ENCODE data around the gene MICALL2. TPM values are rescaled to one million over a fixed set of nuclear protein-coding genes. Genes with fewer than 3 reads are reported as not detected.

MICALL2 gene
- total and polyA plus RNA-seq, 4 donors = 41.7 to 346 (median 64.0) TPM

GRCh38 chr7:1386623-1387220 is 72.5 kb downstream of the MICALL2 start:
- Histone ChIP-seq H3K27me3 (ENCODE audit: control insufficient read depth in 1 of 2, insufficient read depth in 2 of 2, low read length in 1 of 2) (no peaks in the 10 kb centered on the region), H3K36me3 (ENCODE audit: control insufficient read depth in 1 of 2, insufficient read depth in 2 of 2, low read length in 1 of 2) (no peaks in the 10 kb centered on the region), H3K4me1 (ENCODE audit: control insufficient read depth in 1 of 2, insufficient read depth in 2 of 2, low read length in 2 of 2) (no peaks in the 10 kb centered on the region), H3K4me3 (ENCODE audit: low read length in 2 of 2) (no peak overlapping the region), H3K9me3 (ENCODE audit: control insufficient read depth, low read length) (peaks cover 3% of the 10 kb centered on the region), H3K27ac (ENCODE audit: low read depth in 1 of 2, low read length in 2 of 2) (no peak overlapping the region)
- DNase-seq (no peak), ATAC-seq (ENCODE audit: low FRiP score) (peak; percentile 6)
- WGBS, 2 donors = 48 to 50% methylated on average over 24 to 25 of the region's 25 CpGs
- intact Hi-C loops (cut with DNase I) = no loop called here

GRCh38 chr7:1385809-1386622 is 73.3 kb downstream of the MICALL2 start:
- no peak for ATAC-seq (ENCODE audit: low FRiP score)
- intact Hi-C loops (cut with DNase I) = no loop called here
- H3K27me3 ChIP-seq (ENCODE audit: control insufficient read depth in 1 of 2, insufficient read depth in 2 of 2, low read length in 1 of 2) = no peaks in the 10 kb centered on the region

GRCh38 chr7:1385086-1385808 is 74.0 kb downstream of the MICALL2 start:
- WGBS, 2 donors = 60 to 61% methylated on average over 19 to 23 of the region's 23 CpGs
- Histone ChIP-seq H3K9me3 (ENCODE audit: control insufficient read depth, low read length) (no peaks in the 10 kb centered on the region), H3K36me3 (ENCODE audit: control insufficient read depth in 1 of 2, insufficient read depth in 2 of 2, low read length in 1 of 2) (no peaks in the 10 kb centered on the region), H3K4me1 (ENCODE audit: control insufficient read depth in 1 of 2, insufficient read depth in 2 of 2, low read length in 2 of 2) (no peaks in the 10 kb centered on the region), H3K4me3 (ENCODE audit: low read length in 2 of 2) (no peak overlapping the region), H3K27me3 (ENCODE audit: control insufficient read depth in 1 of 2, insufficient read depth in 2 of 2, low read length in 1 of 2) (no peaks in the 10 kb centered on the region), H3K27ac (ENCODE audit: low read depth in 1 of 2, low read length in 2 of 2) (no peak overlapping the region)
- ATAC-seq (ENCODE audit: low FRiP score) = peak; percentile 4
- intact Hi-C loops (cut with DNase I) = no loop called here
- no peak for DNase-seq

More at GRCh38 chr7:1385809-1386622, 73.3 kb downstream of the MICALL2 start:
- Histone ChIP-seq H3K27ac (ENCODE audit: low read depth in 1 of 2, low read length in 2 of 2) (no peak overlapping the region), H3K4me3 (ENCODE audit: low read length in 2 of 2) (no peak overlapping the region), H3K9me3 (ENCODE audit: control insufficient read depth, low read length) (no peaks in the 10 kb centered on the region), H3K36me3 (ENCODE audit: control insufficient read depth in 1 of 2, insufficient read depth in 2 of 2, low read length in 1 of 2) (no peaks in the 10 kb centered on the region), H3K4me1 (ENCODE audit: control insufficient read depth in 1 of 2, insufficient read depth in 2 of 2, low read length in 2 of 2) (no peaks in the 10 kb centered on the region)
- DNase-seq = no peak
- 49 to 56% methylated on average over 36 to 38 of the region's 38 CpGs for WGBS, 2 donors

Other genes starting within 250 kb of the MICALL2 start
- not detected for gene UNCX, start 226.6 kb downstream of the MICALL2 start, total RNA-seq
- not detected for gene UNCX, start 226.6 kb downstream of the MICALL2 start, polyA plus RNA-seq
- 10 to 100 TPM; 56.4 to 77.9 TPM for gene INTS1, start 44.9 kb upstream of the MICALL2 start, total RNA-seq
- gene INTS1, start 44.9 kb upstream of the MICALL2 start, polyA plus RNA-seq = 100 to 1,000 TPM in 1 of 2 donors, 10 to 100 TPM in 1; 17.2 to 109 TPM
- 100 to 1,000 TPM in 1 of 2 donors, 10 to 100 TPM in 1; 86.3 to 131 TPM for gene MAFK, start 71.2 kb upstream of the MICALL2 start, total RNA-seq
- 100 to 1,000 TPM in 1 of 2 donors, 10 to 100 TPM in 1; 85.4 to 106 TPM for gene MAFK, start 71.2 kb upstream of the MICALL2 start, polyA plus RNA-seq
- gene TMEM184A, start 96.7 kb upstream of the MICALL2 start, total RNA-seq = under 1 TPM in 1 of 2 donors, not detected in 1; 0.06 TPM
- 1 to 10 TPM in 1 of 2 donors, under 1 TPM in 1; 0.84 to 6.1 TPM for gene TMEM184A, start 96.7 kb upstream of the MICALL2 start, polyA plus RNA-seq
- 10 to 100 TPM; 14.1 to 18.9 TPM for gene PSMG3, start 110.6 kb upstream of the MICALL2 start, total RNA-seq
- gene PSMG3, start 110.6 kb upstream of the MICALL2 start, polyA plus RNA-seq = 10 to 100 TPM; 42.9 to 45.2 TPM
- gene ELFN1, start 210.8 kb upstream of the MICALL2 start, total RNA-seq = 1 to 10 TPM; 1.2 to 4.8 TPM
- under 1 TPM in 1 of 2 donors, not detected in 1; 0.13 TPM for gene ELFN1, start 210.8 kb upstream of the MICALL2 start, polyA plus RNA-seq